ENCODE measurements around the gene PLA2G2D.

Gene PLA2G2D

GRCh38 chr1:20112279-20113000 is 6.9 kb downstream of the PLA2G2D start:
- DNase-seq: no peak

- DNase-seq: no peak
Measured at GRCh38 chr1:20111452-20111851, 7.9 kb downstream of the PLA2G2D start.

- DNase-seq: no peak
Measured at GRCh38 chr1:20110679-20111078, 8.7 kb downstream of the PLA2G2D start.

GRCh38 chr1:20109223-20109856 is 10.0 kb downstream of the PLA2G2D start:
- DNase-seq: no peak

GRCh38 chr1:20108366-20109123 is 10.8 kb downstream of the PLA2G2D start:
- DNase-seq: no peak

- no peak for DNase-seq
Measured at GRCh38 chr1:20107796-20108195, 11.5 kb downstream of the PLA2G2D start.

- no peak for DNase-seq
Measured at GRCh38 chr1:20107351-20107750, 12.0 kb downstream of the PLA2G2D start.

GRCh38 chr1:20105856-20106255 is 13.5 kb downstream of the PLA2G2D start:
- DNase-seq: no peak

GRCh38 chr1:20102875-20103274 is 16.5 kb downstream of the PLA2G2D start:
- no peak for DNase-seq

GRCh38 chr1:20100632-20101355 is 18.5 kb downstream of the PLA2G2D start:
- DNase-seq: peak; percentile 5

GRCh38 chr1:20099533-20099932 is 19.8 kb downstream of the PLA2G2D start:
- DNase-seq: no peak

GRCh38 chr1:20096840-20097447 is 22.4 kb downstream of the PLA2G2D start:
- no peak for DNase-seq

- no peak for DNase-seq
Measured at GRCh38 chr1:20095564-20096434, 23.5 kb downstream of the PLA2G2D start.

- no peak for DNase-seq
Measured at GRCh38 chr1:20093940-20094391, 25.4 kb downstream of the PLA2G2D start.

GRCh38 chr1:20093303-20093702 is 26.0 kb downstream of the PLA2G2D start:
- no peak for DNase-seq

GRCh38 chr1:20090641-20091040 is 28.7 kb downstream of the PLA2G2D start:
- DNase-seq: no peak

GRCh38 chr1:20090119-20090518 is 29.2 kb downstream of the PLA2G2D start:
- no peak for DNase-seq

- DNase-seq: no peak
Measured at GRCh38 chr1:20089328-20090077, 29.8 kb downstream of the PLA2G2D start.

GRCh38 chr1:20087668-20088067 is 31.7 kb downstream of the PLA2G2D start:
- DNase-seq: no peak

GRCh38 chr1:20086800-20087199 is 32.5 kb downstream of the PLA2G2D start:
- DNase-seq: no peak
